KOPT-K1 (cell line): ENCODE results near the gene FEN1.

Experiments used
- H3K27ac ChIP-seq: fragments of 200-600 bp; sonication (generic); 2 replicates; pipeline ENCODE4 v1.5.1; 2016; ENCODE audit warnings: antibody characterized with exemption, mild to moderate bottlenecking, low read depth, low read length; ENCODE audit not compliant: poor library complexity, severe bottlenecking
- H3K36me3 ChIP-seq: fragments of 200-600 bp; sonication (generic); 2 replicates; pipeline ENCODE4 v1.5.1; 2017; ENCODE audit warnings: antibody characterized with exemption, mild to moderate bottlenecking, low read length, moderate library complexity; ENCODE audit not compliant: insufficient read depth
- H3K9me3 ChIP-seq: fragments of 200-600 bp; sonication (generic); 2 replicates; pipeline ENCODE4 v1.5.1; 2017; ENCODE audit warnings: antibody characterized with exemption, low read length, mild to moderate bottlenecking; ENCODE audit not compliant: insufficient read depth, poor library complexity, severe bottlenecking

Gene FEN1

GRCh38 chr11:61752925-61753521 lies 39.7 kb upstream of the FEN1 start:
- H3K27ac ChIP-seq = no peak overlapping the region
- no peaks in the 10 kb centered on the region for H3K9me3 ChIP-seq
- no peaks in the 10 kb centered on the region for H3K36me3 ChIP-seq

DNA sequence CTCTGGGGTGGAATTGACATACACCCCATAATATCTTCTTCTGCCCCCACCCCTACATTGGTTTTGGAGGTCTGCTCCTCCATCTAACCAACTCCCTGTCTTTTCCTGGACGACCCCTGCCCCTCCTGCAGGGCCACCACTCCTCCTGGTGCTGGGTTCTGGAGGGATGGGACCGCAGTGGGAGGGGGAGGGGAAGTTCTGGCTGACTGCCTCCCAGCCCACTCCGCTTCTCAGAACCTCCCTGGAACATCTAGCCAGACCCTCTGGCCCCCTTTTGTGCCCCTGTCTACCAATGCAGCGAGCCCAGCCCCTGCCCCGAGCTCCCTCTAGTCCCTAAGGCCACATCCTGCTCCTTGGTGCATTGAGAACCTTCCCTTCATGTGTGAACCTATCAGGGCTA lies 39.0 kb upstream of the FEN1 start:
- no peak overlapping the region for H3K27ac ChIP-seq

DNA sequence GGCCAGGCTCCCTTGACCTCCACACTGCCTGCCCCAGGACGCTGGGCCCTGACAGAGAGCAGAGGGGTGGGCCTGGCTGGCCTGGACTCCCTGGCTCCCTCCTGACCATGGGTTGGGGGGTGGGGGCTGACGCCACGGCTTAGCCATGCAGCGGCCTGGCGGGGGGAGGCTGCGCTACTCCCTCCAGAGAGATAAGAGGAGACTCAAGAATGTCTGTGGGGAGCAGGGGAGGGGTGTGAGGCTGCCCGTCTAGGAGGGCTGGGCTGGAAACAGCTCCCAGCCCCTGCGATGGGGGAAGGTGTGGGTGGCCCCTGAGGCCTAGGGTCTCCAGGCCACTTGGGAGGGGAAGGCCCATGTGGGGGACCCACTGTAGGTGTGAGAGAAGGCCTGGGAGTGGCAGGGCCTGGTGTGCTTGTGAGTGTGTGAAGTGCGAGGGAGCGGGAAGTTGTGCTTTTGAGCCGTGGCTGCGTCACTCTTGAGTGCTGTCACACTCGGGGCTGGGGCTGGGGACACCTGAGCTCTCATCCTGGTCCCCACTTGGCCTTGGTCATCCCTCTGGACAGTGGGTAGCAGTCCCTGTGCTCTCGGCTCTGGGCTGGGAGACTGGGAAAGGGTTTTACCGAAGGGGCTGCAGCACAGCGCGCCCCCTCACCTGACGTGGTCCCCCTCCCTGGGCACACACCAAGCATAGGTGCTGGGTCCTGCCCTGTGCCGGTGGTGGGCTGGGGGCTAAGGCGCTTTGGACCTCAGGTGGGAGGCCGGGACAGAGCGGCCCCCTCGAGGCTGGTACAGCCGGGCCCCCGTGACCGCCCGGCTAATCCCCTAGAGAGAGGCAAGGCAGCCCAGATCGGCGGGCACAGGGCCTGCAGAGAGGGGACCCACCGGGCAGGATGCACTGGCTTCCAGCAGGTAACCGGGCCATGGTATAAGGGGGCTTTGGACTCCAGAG lies 37.9 kb upstream of the FEN1 start:
- H3K27ac ChIP-seq = no peak overlapping the region
- H3K9me3 ChIP-seq = no peaks in the 10 kb centered on the region
- H3K36me3 ChIP-seq = no peaks in the 10 kb centered on the region

More for the DNA sequence above, 39.0 kb upstream of the FEN1 start:
- no peaks in the 10 kb centered on the region for H3K9me3 ChIP-seq
- no peaks in the 10 kb centered on the region for H3K36me3 ChIP-seq

- Histone ChIP-seq H3K27ac (no peak overlapping the region), H3K36me3 (no peaks in the 10 kb centered on the region), H3K9me3 (no peaks in the 10 kb centered on the region)
Measured at GRCh38 chr11:61756147-61756451, 36.6 kb upstream of the FEN1 start.

DNA sequence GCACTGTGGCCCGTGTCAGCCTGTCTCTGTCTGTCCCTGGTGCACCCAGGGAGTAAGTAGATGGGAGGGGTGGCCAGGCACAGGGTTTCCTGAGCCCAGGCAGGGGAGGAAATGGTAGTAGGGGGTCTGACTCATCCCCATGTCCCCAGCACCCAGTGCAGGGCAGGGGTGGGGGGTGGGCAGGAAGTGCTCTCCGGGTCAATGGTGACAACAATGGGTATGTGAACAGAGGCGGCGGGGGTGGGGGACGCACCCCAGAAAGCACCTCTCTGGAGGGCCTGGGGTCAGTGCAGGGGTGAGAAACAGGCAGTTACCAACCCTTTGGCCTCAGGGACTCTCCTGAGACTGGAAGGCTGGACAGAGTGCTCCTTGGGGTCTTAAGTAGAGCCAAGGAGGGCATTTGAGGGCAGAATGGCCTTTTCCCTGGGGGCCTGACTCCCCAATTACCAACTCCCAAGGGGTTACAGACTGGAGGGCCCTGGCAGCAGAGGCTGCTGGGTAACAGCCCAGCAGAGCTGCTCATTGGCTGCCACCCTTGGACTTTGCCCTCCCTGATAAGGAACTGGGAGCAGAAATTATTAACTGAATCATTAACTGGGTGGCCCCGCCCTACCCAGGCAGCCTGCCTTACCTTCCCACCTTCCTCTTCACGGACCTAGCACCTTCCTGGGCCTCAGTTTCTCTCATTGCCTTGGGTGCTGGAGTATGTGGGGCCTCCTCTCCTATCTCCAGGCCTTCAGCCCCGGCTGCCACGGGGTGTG lies 36.1 kb upstream of the FEN1 start:
- Histone ChIP-seq H3K27ac (no peak overlapping the region), H3K9me3 (no peaks in the 10 kb centered on the region), H3K36me3 (no peaks in the 10 kb centered on the region)

- Histone ChIP-seq H3K9me3 (no peaks in the 10 kb centered on the region), H3K36me3 (no peaks in the 10 kb centered on the region), H3K27ac (no peak overlapping the region)
Measured at GRCh38 chr11:61757213-61757862, 35.4 kb upstream of the FEN1 start.

- no peak overlapping the region for H3K27ac ChIP-seq
- no peaks in the 10 kb centered on the region for H3K36me3 ChIP-seq
- no peaks in the 10 kb centered on the region for H3K9me3 ChIP-seq
Measured at GRCh38 chr11:61760946-61761345, 31.8 kb upstream of the FEN1 start.

DNA sequence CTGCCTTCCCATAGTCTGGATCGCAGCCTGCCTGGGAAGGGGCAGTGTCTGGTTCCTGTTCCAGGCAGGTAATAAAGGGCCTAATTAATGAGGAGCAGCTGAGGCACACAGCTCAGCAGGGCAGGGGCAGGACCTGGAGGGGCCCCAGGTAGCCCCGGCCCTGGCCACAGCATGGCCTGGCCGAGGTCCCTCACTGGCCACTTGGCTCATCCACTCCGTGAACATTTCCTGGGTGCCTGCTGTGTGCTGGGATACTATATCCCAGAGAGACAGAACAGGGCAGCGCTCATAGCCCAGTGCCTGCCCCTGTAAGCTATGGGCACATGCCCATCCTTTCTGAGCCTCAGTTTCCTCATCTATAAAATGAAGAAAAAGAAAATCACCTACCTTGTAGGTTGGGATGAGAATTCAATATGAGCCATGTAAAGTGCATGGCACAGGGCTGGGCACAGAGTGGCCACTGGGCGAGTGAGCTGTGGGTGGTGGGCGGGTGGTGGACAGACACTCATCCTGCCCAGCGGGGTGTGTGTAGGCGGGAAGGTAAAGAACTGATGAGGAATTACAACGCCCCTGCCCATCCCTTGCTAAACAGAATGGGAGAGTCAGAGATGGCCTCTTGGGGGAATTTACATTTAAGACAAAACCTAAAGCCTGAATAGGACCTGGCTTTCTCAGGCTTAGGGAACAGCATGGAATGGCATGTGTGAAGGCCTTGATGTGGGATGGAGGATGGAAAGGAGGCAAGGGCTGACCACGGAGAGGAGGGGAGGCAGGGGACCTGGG lies 31.1 kb upstream of the FEN1 start:
- no peaks in the 10 kb centered on the region for H3K9me3 ChIP-seq
- H3K36me3 ChIP-seq = no peaks in the 10 kb centered on the region
- H3K27ac ChIP-seq = no peak overlapping the region

DNA sequence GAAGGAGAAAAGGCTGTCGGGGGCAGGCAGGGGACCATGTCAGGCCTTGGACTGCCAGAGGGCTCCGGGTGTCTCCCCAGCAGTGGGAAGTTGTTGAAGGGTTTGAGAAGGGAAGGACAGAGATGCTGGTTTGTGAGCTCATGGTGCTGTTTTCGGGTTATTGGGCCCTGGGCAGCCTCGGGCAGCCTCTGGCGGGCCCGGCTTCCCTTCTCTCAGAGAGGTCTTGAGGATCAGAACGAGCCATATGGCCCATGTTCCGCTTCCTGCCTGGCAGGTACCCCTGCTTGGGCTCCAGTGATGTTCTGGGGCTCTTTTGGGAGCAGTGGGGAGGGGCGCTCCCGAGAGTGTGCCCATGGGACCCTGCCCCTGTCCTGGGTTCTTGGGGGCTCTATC lies 30.5 kb upstream of the FEN1 start:
- no peaks in the 10 kb centered on the region for H3K36me3 ChIP-seq
- no peaks in the 10 kb centered on the region for H3K9me3 ChIP-seq
- H3K27ac ChIP-seq = no peak overlapping the region

- Histone ChIP-seq H3K9me3 (no peaks in the 10 kb centered on the region), H3K27ac (no peak overlapping the region), H3K36me3 (no peaks in the 10 kb centered on the region)
Measured at GRCh38 chr11:61762798-61763197, 29.9 kb upstream of the FEN1 start.

DNA sequence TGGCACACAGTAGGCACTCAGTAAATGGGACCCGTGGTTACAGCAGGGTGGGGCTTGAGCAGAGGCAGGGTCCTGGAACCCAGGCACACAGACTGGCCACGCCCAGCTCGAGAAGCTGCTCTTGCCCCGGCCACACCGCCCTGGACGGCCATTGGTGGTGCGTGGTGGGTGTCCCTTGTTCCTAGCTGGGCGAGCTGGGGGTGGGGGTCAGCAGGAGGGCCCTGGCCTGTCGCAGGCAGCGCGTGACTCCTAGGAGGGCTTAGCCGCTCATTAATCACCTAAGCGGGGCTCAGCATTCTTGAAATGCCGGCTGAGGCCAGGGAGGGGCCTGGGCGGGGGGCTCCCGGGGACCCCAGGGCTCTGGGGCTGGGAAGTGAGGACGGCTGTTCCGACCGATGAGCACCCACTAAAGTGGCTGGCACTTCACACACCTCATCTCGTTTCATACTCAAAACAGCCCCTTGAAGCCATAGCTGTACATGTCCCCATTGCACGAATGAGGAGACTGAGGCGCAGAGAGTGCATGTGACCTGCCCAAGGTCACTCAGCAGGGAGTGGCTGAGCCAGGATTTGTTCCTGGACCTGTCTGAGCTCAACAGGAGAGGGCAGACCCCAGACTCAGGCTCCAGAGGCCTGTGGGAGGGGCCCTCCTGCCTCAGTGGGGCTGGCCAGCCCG lies 28.6 kb upstream of the FEN1 start:
- Histone ChIP-seq H3K9me3 (no peaks in the 10 kb centered on the region), H3K36me3 (no peaks in the 10 kb centered on the region), H3K27ac (no peak overlapping the region)

DNA sequence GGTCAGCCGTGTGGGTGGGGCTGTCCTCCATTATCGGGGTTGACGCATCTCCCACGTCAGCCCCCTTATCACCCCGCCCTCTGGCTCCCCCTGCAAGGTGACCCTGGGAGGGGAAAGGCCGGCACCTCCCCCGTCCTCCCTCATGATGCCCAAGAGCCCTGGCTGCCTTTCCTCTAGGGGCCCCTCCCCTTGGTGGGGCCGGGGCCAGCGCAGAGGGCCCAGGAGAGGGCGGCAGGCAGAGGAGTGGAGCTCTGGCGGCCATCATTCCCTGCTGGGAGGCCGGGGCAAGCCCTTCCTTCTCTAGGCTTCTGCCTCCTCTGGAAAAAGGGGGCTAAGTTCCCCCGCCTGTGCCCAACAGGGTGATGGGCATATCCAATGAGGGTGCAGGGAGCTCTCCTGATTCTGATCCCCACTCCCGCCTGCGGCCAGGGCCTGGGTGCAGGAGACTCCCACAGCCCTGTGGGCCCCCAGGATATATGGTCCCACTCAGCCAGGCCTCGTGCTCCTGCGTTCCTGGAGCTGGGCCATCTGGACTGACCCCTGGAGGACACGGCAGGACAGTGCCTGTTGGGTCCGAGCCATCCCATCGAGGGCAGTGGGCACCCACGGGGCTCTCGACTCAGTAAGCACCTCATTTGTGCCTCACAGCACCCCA lies 28.0 kb upstream of the FEN1 start:
- Histone ChIP-seq H3K36me3 (no peaks in the 10 kb centered on the region), H3K9me3 (no peaks in the 10 kb centered on the region), H3K27ac (no peak overlapping the region)

DNA sequence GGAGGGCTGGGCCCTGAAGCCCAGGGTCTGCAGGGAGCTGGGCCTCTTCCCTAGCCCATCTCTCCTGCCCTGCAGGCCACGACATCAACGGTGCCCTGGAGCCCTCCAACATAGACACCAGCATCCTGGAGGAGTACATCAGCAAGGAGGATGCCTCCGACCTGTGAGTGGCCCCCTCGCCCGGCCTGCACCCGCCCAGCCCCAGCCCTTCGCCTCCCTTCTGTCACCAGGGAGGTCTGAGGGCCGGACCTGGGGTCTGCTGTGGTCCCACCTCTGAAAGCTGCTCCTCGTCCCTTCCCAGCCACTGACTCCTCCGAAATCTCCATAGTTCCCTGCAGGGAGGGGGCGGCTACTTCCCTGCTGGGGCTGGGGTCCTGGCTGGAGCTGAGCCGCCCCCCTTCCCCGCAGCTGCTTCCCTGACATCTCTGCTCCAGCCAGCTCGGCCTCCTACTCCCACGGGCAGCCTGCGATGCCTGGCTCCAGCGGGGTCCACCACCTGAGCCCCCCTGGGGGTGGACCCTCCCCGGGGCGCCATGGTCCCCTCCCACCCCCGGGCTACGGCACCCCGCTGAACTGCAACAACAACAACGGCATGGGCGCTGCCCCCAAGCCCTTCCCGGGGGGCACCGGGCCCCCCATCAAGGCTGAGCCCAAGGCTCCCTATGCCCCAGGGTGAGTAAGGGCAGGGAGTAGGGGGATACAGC lies 27.0 kb upstream of the FEN1 start:
- Histone ChIP-seq H3K27ac (no peak overlapping the region), H3K9me3 (no peaks in the 10 kb centered on the region), H3K36me3 (no peaks in the 10 kb centered on the region)
